Upper lobe of left lung (tissue), 6 donors: ENCODE results near the gene CACYBP. TPM values are rescaled to one million over a fixed set of nuclear protein-coding genes. Genes with fewer than 3 reads are reported as not detected.

Experiments used
- ATAC-seq, 2 donors: fragments of 200-7000 bp; cut with Tn5 transposase; one replicate each; pipeline ENCODE4 v1.9.1; 2022; ENCODE audit warnings: mild to moderate bottlenecking in 2 of 2, moderate library complexity in 2 of 2; ENCODE audit not compliant: low FRiP score in 2 of 2
- DNase-seq, 2 donors: peaks; one replicate each; pipeline ENCODE4 v3.0.0-alpha.2; 2019 to 2020
- H3K27ac ChIP-seq, 4 donors: fragments of 200-600 bp; sonication (generic); one replicate each; pipeline ENCODE4 v1.5.1; 2016 to 2019
- H3K27me3 ChIP-seq, 4 donors: fragments of 200-600 bp; sonication (generic); one replicate each; pipeline ENCODE4 v1.5.1; 2017 to 2019
- H3K36me3 ChIP-seq, 4 donors: fragments of 200-600 bp; sonication (generic); one replicate each; pipeline ENCODE4 v1.5.1; 2016 to 2019
- H3K4me1 ChIP-seq, 4 donors: fragments of 200-600 bp; sonication (generic); one replicate each; pipeline ENCODE4 v1.5.1; 2018 to 2019
- H3K4me3 ChIP-seq, 4 donors: fragments of 200-600 bp; sonication (generic); one replicate each; pipeline ENCODE4 v1.5.1; 2017 to 2019; ENCODE audit warnings: mild to moderate bottlenecking in 2 of 4, moderate library complexity in 1 of 4
- H3K9me3 ChIP-seq, 4 donors: fragments of 200-600 bp; sonication (generic); one replicate each; pipeline ENCODE4 v1.5.1; 2018 to 2019
- EP300 ChIP-seq, 4 donors: sonication (generic); formaldehyde crosslinking; IDR thresholded peaks; one replicate each; pipeline ENCODE4 v1.5.1; 2017; ENCODE audit warnings: antibody characterized with exemption in 4 of 4, control low read depth in 2 of 4
- POLR2A ChIP-seq, 4 donors: fragments of 450-650 bp; IDR thresholded peaks; one replicate each; pipeline ENCODE4 v1.5.1; 2016 to 2017; ENCODE audit warnings: antibody characterized with exemption in 4 of 4, mild to moderate bottlenecking in 2 of 4
- POLR2AphosphoS5 ChIP-seq, 2 donors: sonication (generic); formaldehyde crosslinking; IDR thresholded peaks; one replicate each; pipeline ENCODE4 v1.5.1; 2017; ENCODE audit warnings: antibody characterized with exemption in 2 of 2
- WGBS, 2 donors: methylation state at CpG; one replicate each; pipeline ENCODE4 v1.1.5; 2017 to 2018; 5-methylcytosine and 5-hydroxymethylcytosine counted together
- total RNA-seq, 6 donors: library from RNA; depleted of rRNA in 4 of 6; stranded (reverse); fragments of >200 nt in 4 of 6; gene quantifications; one replicate each; pipeline versions ENCODE4 v1.1.0 to v1.2.1, GENCODE V29; 2016 to 2021
- TF ChIP-seq, protein P1 (sequence below), 6 experiments: fragments of 450-650 bp in 4 of 6; fragments of 200-600 bp in 2 of 6; sonication (generic) in 2 of 6; IDR thresholded peaks; one replicate each; pipeline ENCODE4 v1.5.1; 2016 to 2019; ENCODE audit warnings: antibody characterized with exemption in 6 of 6
- donor health status: DM: no; HTN: no; CAD: no; lungs with moderate emphysema.
- donor health status: DM: no; HTN: yes; CAD: no; lungs with severe emphysema.

Gene CACYBP
- total RNA-seq, 6 donors from 2014 or later, result 25.1 to 84.7 (median 50.1) TPM

DNA sequence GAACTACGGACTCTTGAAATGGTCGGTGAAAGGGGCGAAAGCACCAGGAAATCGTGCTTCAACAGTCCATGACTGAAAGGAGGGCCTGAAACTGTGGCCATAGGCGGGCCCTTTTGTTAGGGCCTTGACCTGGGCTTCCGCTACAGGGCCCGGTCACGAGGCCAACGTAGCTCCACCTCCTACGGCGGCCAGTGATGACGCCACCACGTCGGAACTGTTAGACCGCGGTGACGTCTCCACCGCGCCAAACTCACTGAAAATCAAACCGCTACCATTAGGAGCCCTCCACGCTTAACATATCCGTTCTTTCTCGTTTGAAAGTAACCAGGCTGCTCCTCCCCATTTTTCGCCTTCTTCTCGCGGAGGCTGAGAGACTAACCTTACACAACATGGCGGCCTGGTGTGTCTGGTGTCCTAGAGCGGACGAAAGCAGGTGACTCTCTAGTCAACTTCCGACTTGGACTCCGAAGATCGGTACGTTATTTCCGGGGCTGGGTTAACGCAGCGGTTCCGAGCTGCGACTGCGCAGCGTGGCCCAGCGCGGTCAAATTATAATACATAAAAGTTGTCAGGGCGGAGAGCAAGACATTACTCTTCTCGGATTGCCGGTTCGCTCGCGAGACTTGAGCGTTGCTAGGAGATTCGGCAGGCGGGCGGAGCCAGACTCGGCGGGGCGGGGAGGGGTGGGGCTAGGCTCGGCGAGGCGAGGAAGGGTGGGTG is 371 bp upstream of the CACYBP start:
- peak; percentile 95 to 97 for DNase-seq
- Histone ChIP-seq H3K4me1 (peaks cover 21 to 39% (median 31%) of the 10 kb centered on the region in 4 donors), H3K27ac (peak overlapping the region; percentile 97 to 99 (median 98)), H3K4me3 (peak overlapping the region; percentile 75 to 97 (median 96)), H3K9me3 (no peaks in the 10 kb centered on the region), H3K27me3 (no peaks in the 10 kb centered on the region), H3K36me3 (no peaks in the 10 kb centered on the region)
- TF ChIP-seq EP300 (IDR thresholded peaks at IDR 0.05), result peak in 1 of 4 donors; percentile 67
- TF ChIP-seq, protein P1, sequence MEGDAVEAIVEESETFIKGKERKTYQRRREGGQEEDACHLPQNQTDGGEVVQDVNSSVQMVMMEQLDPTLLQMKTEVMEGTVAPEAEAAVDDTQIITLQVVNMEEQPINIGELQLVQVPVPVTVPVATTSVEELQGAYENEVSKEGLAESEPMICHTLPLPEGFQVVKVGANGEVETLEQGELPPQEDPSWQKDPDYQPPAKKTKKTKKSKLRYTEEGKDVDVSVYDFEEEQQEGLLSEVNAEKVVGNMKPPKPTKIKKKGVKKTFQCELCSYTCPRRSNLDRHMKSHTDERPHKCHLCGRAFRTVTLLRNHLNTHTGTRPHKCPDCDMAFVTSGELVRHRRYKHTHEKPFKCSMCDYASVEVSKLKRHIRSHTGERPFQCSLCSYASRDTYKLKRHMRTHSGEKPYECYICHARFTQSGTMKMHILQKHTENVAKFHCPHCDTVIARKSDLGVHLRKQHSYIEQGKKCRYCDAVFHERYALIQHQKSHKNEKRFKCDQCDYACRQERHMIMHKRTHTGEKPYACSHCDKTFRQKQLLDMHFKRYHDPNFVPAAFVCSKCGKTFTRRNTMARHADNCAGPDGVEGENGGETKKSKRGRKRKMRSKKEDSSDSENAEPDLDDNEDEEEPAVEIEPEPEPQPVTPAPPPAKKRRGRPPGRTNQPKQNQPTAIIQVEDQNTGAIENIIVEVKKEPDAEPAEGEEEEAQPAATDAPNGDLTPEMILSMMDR (IDR thresholded peaks at IDR 0.05), result peak in 1 of 6 experiments; percentile 12
- TF ChIP-seq POLR2A (IDR thresholded peaks at IDR 0.05), result peak; percentile 44 to 98 (median 95)
- peak; percentile 96 to 98 for TF ChIP-seq POLR2AphosphoS5 (IDR thresholded peaks at IDR 0.05)
- WGBS, 2 donors, result 0% methylated on average over 17 to 42 of the region's 58 CpGs
- peak; percentile 95 to 98 for ATAC-seq

DNA sequence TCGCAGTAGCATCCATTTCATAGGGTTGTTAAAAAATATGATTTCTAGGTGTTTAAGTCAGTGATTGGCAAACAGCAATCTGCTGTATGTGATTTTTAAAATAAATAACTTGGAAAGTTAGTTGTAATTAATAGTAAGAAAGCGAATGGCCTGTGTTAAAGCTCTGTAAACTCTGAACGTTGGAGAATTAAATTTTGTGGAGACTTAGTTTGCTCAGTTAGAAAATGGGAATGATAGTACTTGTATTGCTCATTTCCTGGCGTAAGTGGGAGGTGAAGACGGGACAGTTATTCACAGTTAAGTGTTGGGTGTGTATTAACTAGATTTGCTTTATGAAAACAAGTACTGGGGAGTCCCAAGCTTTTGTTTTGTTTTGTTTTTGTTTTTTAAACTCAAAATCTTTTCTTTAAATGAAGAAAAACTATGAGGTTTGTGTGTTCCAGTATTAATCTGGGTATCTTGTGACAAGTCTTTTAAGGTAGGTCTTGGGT is 995 bp downstream of the CACYBP start:
- H3K4me1 ChIP-seq, result peaks cover 21 to 39% (median 31%) of the 10 kb centered on the region in 4 donors
- H3K27ac ChIP-seq, result peak overlapping the region; percentile 97 to 99 (median 98)
- peaks cover 0 to 8% (median 0%) of the 10 kb centered on the region in 4 donors for H3K36me3 ChIP-seq
- DNase-seq (no peak), ATAC-seq (no peak)
- WGBS, 2 donors, result 3 to 5% methylated on average over 5 of the region's 5 CpGs
- no peaks in the 10 kb centered on the region for H3K27me3 ChIP-seq
- TF ChIP-seq, protein P1 (IDR thresholded peaks at IDR 0.05), result no peak
- TF ChIP-seq EP300 (IDR thresholded peaks at IDR 0.05) (no peak), POLR2AphosphoS5 (IDR thresholded peaks at IDR 0.05) (no peak), POLR2A (IDR thresholded peaks at IDR 0.05) (no peak)
- H3K4me3 ChIP-seq, result peak overlapping the region; percentile 75 to 97 (median 96)
- H3K9me3 ChIP-seq, result no peaks in the 10 kb centered on the region

DNA sequence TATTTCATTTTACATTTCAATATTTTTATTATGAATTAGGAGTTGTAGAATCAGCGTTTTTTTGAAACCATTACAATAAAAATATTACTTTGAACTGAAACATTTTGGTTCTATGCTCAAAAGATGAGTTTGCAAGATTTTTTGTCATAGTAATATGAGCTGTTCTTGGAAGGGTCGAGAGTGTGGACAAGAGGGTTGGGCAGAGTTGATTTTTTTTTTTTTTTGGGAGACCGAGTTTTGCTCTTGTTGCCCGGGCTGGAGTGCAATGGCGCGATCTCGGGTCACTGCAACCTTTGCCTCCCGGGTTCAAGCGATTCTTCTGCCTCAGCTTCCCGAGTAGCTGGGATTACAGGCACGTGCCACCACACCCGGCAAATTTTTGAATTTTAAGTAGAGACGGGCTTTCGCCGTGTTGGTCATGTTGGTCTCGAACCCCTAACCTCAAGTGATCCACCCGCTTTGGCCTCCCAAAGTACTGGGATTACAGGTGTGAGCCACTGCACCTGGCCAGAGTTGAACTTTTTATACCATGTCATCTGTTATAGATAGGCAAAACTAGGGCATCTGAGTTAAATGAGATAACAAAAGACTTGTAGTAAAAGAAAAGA is 3.3 kb downstream of the CACYBP start:
- no peak overlapping the region for H3K27ac ChIP-seq
- no peak for ATAC-seq
- DNase-seq, result no peak
- no peaks in the 10 kb centered on the region for H3K27me3 ChIP-seq
- peaks cover 0 to 31% (median 7%) of the 10 kb centered on the region in 4 donors for H3K36me3 ChIP-seq
- H3K4me1 ChIP-seq, result peaks cover 21 to 39% (median 31%) of the 10 kb centered on the region in 4 donors
- 82 to 92% methylated on average over 17 of the region's 17 CpGs for WGBS, 2 donors
- TF ChIP-seq EP300 (IDR thresholded peaks at IDR 0.05) (no peak), POLR2AphosphoS5 (IDR thresholded peaks at IDR 0.05) (no peak), POLR2A (IDR thresholded peaks at IDR 0.05) (no peak)
- TF ChIP-seq, protein P1 (IDR thresholded peaks at IDR 0.05), result no peak
- no peak overlapping the region for H3K4me3 ChIP-seq
- no peaks in the 10 kb centered on the region for H3K9me3 ChIP-seq

DNA sequence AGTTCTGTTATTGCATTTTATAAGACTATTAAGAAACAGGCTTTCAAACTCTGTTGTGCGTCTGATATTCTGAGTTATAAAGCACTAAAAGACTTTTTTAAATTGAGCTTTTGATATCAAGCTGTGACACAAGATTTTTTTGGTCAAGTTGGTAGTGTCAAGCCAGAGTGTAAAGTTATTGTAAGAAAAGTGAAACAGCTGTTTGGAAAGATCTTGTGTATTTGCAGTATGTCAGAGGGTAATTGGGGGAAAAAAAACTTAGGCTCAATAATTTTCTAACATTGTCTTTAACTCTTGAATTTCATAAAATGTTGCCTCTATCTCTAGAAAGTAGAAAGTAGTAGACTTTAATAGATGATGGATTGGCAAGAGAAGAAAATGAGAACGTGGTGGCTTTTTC is 3.8 kb downstream of the CACYBP start:
- DNase-seq, result no peak
- peaks cover 21 to 39% (median 29%) of the 10 kb centered on the region in 4 donors for H3K4me1 ChIP-seq
- WGBS, 2 donors, result 70 to 75% methylated on average over 2 of the region's 2 CpGs
- no peaks in the 10 kb centered on the region for H3K27me3 ChIP-seq
- H3K9me3 ChIP-seq, result no peaks in the 10 kb centered on the region
- no peak overlapping the region for H3K4me3 ChIP-seq
- H3K36me3 ChIP-seq, result peaks cover 1 to 36% (median 8%) of the 10 kb centered on the region in 4 donors
- no peak overlapping the region for H3K27ac ChIP-seq
- ATAC-seq, result no peak
- TF ChIP-seq EP300 (IDR thresholded peaks at IDR 0.05), result no peak
- TF ChIP-seq, protein P1 (IDR thresholded peaks at IDR 0.05), result no peak
- TF ChIP-seq POLR2AphosphoS5 (IDR thresholded peaks at IDR 0.05), result no peak
- no peak for TF ChIP-seq POLR2A (IDR thresholded peaks at IDR 0.05)
